Renal cortex interstitium (tissue), 11 donors: Measurements from ENCODE around the gene XKR7. TPM values are rescaled to one million over a fixed set of nuclear protein-coding genes. Genes with fewer than 3 reads are reported as not detected.
A peak's percentile ranks its signal among the peaks of the same experiment; 100 is the strongest.

Experiments used
- DNase-seq, 11 donors: peaks; one replicate each; pipeline ENCODE4 v3.0.0-alpha.2; 2013; ENCODE audit warnings: low read depth in 9 of 11, low spot score in 4 of 11; ENCODE audit errors: extremely low read depth in 1 of 11
- polyA plus RNA-seq, 3 donors: library from polyadenylated mRNA; unstranded; fragments of 120-200 nt; gene quantifications; one replicate each; pipeline ENCODE4 v1.2.1, GENCODE V29; 2013; ENCODE audit not compliant: insufficient read length in 3 of 3

XKR7 gene
- polyA plus RNA-seq, 3 donors, result 0.34 to 0.39 (median 0.36) TPM

DNA sequence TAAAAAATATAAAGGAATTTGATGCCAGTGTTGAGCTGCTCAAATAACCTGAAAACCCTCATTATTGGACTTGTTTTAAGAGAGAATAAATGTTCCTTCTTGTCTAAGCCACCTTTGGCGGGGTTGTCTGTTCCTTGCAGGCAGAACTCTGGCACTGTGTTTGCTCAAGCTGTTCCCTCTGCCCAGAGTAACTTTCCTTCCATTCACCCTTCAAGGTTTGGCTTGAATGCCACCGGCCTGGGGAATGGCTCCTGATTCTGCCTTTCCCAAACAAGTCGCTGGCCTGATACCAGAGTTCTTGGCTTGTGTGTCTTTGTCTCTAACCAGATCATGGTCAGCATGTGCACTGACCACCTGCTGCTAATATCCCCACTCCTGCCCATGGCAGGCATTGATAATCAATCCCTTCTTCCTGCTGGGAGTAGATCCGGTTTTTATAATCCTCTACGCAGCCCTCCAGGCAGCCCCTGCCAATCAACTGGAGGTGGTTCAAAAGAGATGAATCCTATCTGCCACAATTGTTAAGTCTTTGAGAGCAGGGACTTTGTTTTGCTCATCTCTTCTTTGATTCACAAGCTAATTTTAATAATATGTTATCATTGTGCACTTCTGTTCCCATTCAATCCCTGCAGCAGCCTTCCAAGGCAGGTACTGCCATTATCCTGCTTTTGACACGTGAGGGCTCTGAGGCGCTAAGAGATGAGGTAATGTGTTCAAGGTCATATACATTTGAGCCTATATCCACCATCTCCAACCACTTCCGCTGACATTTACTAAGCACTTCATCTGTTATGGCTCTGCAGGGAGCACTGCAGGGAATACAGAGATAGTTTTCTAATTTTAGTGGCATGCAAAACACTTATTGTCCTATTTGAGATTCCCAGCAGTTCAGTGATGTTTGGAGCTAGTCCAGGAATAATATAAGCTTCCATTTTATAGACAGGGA is 39.2 kb downstream of the XKR7 start:
- DNase-seq, result no peak

DNA sequence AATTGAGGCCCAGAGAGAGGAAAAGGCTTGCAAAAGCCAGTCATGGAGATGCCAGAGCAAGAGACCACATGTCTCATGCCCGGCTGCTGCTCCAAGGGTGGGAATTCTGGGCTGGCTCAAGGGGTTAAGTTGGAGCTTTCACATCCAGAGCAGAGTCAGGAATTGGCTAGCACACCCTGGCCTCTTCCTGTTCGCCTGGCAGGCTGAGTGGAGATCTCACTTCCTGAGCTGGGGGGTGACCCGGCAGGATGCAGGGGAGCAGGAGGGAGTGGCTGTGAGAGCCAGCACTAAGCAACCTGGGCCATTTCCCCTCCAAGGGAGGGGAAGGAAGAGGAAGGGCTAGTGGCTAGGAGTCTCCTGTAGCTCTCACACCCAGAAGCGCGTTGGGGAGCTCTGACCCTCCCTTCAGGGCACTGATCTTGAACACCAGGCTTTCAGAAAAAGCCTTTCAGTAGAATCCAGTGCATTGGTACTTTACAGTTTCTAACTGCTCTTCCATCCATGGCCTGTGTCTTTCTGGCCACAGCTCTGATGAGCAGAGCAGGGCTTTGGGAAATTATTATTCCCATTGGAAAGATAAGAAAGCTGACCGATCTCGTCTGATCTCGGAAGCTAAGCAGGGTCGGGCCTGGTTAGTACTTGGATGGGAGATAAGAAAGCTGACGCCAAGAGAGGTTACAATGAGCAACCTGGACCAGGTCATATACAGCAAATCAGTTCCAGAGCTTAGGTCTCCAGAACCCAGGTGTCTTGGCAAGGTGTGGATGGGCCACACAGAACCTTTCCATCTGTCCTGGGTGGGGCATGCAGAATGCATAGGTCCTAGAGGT is 40.1 kb downstream of the XKR7 start:
- DNase-seq, result peak in 1 of 11 donors; percentile 33

DNA sequence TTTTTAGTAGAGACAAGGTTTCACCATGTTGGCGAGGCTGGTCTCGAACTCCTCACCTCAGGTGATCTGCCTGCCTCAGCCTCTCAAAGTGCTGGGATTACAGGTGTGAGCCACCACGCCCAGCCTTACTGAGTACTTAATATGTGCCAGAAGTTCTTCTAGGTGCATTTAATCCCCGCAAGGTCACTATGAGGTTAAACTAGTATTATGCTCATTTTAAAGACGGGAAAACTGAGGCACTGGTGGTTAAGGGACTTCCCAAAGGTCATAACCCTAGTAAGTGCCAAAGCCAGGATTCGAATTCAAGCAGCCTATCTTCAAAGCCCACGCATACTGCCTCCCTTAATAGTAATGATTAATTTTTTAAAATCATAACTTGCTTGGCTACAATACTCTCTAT is 41.6 kb downstream of the XKR7 start:
- DNase-seq, result no peak

DNA sequence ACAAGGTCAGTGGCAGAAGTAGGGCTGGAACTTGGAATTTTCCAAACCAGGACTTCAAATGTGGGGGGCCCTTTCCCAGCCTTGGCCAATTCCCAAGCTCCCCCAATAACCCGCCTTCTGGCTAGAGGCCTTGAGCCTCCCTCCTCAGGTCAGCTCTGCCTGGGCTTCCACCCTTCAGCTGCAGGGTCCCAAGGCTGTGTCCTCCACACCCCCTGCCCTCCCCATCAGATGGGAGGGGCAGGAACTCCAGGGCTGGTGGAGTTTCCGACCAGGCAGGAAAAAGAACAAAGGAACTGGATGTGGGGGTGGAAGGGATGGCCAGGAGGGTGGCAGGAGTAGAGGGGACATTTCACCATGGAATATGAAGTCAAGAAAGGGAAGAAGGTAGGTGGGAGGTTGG is 42.1 kb downstream of the XKR7 start, which contains the start of gene CCM2L:
TSS of gene CCM2L (plus strand) at position 338 of the 400 bp plus-strand sequence. CDS start at position 355, 17 bp downstream.
- no peak for DNase-seq

DNA sequence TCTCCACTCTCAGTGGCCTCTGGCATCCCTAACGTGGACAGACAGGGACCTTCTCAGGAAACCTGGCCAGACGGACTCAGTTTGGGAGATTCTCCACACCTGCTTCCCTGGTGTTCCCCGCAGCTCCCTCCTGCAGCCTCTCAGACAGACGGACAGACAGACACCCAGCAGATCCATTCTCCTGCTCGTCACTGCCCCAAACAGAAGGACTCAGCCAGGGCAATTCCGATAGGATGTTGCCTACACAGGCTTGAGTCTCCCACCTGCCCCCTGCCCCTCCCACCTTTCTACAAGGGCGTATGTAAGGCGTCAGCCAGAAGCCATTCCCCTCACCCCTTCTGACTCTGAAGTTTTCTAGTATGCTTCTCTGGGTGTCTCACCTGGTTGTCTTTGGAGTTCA is 42.7 kb downstream of the XKR7 start:
- DNase-seq, result no peak

DNA sequence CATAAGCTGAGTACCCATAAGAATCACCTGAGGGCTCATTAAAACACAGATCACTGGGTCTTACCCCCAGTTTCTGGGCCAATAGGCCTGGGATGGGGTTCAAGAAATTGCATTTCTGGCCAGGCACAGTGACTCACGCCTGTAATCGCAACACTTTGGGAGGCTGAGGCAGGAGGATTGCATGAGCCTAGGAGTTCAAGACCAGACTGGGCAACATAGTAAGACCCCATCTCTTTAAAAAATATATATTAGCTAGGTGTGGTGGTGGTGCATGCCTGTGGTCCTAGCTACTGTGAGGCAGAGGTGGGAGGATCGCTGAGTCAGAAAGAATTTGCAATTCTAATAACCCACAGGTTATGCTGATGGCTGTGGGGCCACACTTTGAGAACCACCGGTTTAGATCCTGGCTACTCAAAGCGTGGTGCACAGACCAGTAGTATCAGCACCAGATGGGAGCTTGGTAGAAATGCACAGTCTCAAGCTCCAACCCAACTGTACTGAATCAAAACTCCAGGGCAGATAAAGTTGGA is 44.3 kb downstream of the XKR7 start:
- no peak for DNase-seq

DNA sequence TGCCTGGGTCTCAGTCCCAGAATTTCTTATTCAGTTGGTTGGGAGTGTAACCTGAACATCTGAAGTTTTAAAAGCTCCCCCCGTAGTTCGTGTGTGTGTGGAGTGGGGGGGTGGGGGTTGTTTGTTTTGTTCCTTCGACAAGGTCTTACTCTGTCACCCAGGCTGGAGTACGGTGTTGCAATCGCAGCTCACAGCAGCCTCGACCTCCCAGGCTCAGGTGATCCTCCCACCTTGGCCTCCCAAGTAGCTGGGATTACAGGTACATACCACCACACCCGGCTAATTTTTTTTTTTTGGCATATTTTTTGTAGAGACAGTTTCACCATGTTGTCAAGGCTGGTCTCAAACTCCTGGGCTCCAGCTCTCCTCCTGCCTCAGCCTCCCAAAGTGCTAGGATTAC is 45.4 kb downstream of the XKR7 start:
- no peak for DNase-seq

DNA sequence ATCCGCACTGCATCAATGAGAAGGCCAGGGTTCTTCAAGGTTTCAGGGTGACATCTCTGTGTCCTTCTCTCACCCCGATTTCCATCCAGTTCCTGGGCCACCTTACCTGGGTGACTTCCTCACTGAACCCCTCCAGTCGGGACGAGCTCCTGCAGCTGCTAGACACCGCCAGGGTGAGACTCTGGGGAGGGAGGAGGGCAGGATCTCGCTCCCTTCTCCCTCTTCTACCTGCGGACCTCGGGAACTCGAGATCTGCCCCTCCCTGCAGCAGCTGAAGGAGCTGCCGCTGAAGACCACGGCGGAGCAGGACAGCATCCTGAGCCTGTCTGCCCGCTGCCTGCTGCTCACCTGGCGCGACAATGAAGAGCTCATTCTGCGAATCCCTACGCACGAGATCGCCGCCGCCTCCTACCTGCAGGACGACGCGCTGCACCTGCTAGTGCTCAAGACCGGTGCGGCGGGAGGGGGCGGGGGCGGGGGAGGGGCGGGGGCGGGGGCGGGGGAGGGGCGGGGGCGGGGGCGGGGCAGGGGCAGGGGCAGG is 49.8 kb downstream of the XKR7 start:
- DNase-seq, result peak in 4 of 11 donors; percentile 28 to 48 (median 40)

DNA sequence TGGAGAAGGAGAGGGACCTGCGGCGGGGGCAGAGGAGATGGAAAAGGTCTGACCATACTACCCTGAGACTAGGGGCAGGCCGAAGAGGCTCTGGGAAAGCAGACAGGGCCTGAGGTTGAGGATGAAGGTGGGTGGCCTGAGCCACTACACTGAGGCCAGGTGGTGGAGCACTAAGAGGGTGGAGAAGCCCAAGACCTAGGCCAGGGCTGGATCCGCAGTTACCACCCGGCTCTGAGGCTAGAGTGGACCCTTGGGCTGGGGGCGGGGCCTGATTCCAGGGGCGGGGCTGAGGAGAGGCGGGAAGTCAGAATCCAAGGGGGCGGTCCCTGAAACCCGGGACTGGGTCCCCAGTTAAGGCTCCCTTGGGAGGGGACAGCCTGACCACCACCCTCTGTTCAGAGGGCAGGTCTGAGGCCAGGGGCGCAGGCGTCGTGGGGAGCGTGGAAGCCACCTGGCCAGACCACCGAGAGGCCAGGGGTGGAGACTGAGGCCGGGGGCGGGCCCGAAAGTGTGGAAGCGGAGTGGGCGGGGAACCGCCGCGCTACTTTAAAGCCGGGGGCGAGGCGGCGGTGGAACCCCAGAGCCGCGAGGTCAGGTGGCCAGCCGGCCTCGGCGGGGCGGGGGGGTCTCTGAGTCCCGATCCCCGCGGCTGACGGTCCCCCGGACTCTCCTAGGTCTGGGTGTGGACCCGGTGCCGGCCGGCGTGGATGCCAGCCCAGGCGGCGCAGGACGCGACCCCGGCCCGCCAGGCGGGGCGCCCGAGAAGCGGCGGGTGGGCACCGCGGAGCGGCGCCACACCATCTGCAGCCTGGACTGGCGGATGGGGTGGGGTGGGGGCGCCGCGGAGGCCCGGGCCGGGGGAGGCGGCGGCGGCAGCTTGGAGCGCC is 50.6 kb downstream of the XKR7 start:
- peak in 9 of 11 donors; percentile 50 to 74 (median 63) for DNase-seq

DNA sequence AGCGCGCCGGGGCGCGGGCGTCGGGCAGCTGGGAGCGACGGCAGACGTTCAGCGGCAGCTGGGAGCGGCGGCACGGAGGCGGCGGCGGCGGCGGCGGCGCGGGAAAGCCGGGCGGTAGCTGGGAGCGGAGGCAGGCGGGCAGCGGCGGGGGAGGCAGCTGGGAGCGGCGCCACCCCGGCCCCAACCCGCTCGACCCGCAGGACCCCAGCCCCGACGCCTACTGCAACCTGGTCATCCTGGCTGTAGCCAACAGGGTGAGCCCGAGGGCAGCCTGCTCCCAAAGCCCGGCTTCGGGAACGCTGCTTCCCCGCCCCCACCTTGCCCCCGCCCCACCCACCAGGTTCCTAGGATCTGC is 51.2 kb downstream of the XKR7 start:
- DNase-seq, result no peak

DNA sequence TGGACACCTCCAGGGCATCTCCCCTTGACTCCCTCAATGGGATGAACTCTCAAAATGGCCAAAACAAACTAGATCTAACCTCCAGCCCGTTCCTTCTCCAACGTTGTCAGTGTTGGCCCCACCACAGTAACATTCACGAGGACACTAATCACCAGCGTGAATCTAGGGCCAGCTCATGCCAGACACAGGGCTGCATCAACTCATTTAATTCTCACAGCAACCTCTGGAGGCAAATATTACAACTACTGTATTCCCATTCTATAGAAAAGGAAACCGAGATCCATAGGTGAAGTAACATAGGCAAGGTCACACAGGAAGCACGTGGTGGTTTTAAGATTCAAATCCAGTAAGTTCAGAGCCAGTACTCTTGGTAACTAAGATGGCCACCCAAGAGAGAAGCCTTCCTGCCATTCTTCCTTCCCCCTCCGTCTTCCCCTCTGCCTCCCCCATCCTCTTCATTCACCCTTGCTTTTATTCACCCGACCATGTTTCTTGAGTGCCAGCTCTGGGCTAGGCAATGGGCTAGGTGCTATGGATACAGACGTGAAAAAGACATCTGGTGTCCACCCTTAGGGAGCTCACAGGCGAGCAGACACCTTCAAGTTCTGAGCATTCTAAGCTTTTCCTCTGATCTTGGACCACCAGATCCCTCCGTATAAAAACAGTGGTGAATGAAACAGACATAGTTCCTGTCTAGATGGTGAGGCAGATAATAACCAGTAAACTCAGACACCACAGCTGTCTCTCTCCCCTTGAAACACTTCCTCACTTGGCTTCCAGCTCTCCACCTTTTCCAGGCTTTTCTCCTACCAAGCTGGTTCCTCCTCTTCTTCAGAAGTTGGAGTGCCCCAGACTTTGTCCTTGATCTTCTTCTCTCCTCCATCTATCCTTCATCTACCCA is 51.9 kb downstream of the XKR7 start:
- DNase-seq, result no peak

DNA sequence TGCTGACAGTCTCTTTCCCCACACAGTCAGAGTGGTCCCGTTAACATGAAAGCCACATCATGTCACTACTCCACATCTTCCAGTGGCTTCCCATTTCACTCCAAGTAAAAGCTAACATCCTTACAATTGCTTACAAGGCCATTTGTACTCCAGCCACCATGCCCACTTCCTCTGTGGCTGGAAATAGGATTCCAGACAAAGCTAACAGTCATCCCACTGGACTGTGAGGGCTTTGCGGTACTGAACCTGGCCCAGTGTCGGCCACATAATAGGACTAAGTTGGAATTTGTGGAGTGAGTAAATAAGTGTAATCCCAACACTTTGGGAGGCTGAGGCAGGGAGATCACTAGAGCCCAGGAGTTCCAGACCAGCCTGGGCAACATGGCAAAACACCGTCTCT is 53.1 kb downstream of the XKR7 start:
- DNase-seq, result no peak

DNA sequence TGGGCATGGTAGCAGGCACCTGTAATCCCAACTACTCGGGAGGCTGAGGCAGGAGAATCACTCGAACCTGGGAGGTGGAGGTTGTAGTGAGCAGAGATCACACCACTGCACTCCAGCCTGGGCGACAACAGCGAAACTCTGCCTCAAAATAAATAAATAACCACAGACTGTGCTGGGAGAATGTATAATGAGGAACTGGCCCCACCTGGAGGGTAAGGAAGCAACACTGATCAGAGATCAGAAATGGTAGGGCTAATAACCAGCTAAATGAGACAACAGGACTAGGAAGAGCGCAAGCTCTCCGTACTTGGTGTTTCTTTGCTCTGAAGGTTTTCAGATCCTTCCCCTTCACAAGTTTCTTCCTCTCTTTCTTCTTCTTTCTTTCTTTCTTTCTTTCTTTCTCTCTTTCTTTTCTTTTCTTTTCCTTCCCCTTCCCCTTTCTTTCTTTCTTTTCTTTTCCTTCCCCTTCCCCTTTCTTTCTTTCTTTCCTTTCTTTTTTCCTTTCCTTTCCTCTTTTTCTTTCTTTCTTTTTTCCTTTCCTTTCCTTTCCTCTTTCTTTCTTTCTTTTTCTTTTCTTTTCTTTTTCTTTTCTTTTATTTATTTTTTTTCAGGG is 56.8 kb downstream of the XKR7 start:
- no peak for DNase-seq

DNA sequence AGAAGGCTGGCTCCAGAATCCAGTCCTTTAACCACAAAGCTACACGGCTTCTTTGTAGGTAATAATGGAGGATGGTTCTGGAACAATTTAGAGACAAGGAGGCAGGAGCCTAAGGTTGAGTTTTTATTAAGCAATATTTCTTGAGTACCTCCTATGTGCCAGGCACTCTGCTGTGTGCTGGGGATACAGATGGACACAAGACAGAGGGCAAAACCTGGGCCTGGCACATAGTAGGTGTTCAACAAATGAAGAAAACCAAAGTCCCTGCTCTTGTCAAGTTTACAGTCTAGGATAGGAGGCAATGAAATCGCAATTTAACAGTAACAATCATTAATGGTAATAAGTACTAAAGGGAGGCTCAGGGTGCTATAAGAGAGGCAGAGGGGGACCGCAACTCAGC is 59.7 kb downstream of the XKR7 start:
- no peak for DNase-seq

DNA sequence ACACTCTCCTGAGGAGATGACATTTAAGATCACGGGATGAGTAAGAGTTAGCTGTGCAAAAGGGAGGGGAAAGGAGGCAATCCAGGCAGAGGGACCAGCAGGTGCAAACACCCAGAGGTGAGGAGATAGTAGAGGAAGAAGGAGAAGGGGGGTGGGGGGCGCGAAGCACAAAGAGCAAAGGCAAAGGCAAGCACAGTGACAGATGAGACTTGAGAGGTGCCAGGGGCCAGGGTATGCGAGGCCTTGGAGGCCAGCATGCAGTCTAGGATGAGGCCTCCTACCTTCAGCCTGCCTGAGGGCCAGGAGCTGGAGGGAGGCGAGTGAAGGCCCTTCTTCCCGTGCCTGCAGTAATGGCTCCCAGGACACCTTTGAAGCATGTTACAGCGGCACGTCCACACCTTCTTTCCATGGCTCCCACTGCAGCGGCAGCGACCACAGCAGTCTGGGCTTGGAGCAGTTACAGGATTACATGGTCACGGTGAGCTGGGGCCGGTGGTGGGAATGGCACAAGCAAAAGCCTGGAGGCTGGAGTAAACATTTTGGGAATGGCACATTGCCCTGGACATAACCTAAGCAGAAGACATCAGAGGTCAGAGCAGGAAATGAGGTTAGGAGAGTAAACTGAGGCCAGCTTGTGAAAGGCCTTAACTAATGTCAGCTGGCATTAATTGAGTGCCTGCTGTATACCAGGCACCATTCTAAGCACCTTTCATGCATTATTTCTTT is 60.9 kb downstream of the XKR7 start:
- peak in 3 of 11 donors; percentile 25 to 60 (median 47) for DNase-seq

DNA sequence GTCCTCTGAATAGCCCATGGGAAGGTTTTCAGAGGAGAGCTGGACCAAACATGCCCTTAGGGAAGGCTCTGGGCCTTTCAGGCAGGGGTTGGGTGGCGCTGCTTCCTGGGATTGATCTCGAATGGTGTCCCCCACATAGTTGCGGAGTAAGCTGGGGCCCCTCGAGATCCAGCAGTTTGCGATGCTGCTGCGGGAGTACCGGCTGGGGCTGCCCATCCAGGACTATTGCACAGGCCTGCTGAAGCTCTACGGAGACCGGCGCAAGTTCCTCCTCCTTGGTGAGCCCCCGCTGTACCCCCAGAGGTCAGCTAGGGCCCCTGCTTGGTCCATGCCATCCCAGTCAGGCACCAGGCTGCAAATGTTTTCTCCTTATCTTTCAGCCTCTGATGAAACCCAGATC is 61.6 kb downstream of the XKR7 start:
- no peak for DNase-seq
